SK-N-SH (cell line): ENCODE results near the gene BLID.

Source experiments
- CTCF ChIP-seq: fragments of 200-600 bp; sonication (generic); IDR thresholded peaks from 2 replicates; pipeline ENCODE4 v1.6.1; 2017; ENCODE audit warnings: antibody characterized with exemption, mild to moderate bottlenecking, moderate library complexity
- RAD21 ChIP-seq: IDR thresholded peaks from 2 replicates; pipeline ENCODE4 v1.6.1; 2012; ENCODE audit warnings: mild to moderate bottlenecking, low read length
- TCF12 ChIP-seq: IDR thresholded peaks from 2 replicates; pipeline ENCODE4 v1.4.0; 2012
- USF1 ChIP-seq: IDR thresholded peaks from 2 replicates; pipeline ENCODE4 v1.4.0; 2012; ENCODE audit warnings: low read depth, borderline replicate concordance

GRCh38 chr11:122082205-122082604 is 33.8 kb downstream of the BLID start:
- TF ChIP-seq CTCF (no peak), RAD21 (no peak), USF1 (no peak), TCF12 (no peak)
